HG03025 (cell line): ENCODE data around the gene S100A4.

ENCODE experiments used
- ATAC-seq: cut with Tn5 transposase; IDR thresholded peaks from one replicate; pipeline ENCODE4 v1.9.1; 2021; ENCODE audit warnings: mild to moderate bottlenecking, moderate library complexity; ENCODE audit not compliant: unreplicated experiment, low FRiP score

Gene S100A4

GRCh38 chr1:153548722-153549688 lies 3.4 kb upstream of the S100A4 start, which contains the start of gene S100A3:
S100A3 (minus strand) TSS chr1:153549258; CDS start chr1:153548485, 773 bp downstream.
- ATAC-seq, result no peak

- ATAC-seq, result no peak
These were observed 2.2 kb upstream of the S100A4 start for GRCh38 chr1:153547560-153548551.

DNA sequence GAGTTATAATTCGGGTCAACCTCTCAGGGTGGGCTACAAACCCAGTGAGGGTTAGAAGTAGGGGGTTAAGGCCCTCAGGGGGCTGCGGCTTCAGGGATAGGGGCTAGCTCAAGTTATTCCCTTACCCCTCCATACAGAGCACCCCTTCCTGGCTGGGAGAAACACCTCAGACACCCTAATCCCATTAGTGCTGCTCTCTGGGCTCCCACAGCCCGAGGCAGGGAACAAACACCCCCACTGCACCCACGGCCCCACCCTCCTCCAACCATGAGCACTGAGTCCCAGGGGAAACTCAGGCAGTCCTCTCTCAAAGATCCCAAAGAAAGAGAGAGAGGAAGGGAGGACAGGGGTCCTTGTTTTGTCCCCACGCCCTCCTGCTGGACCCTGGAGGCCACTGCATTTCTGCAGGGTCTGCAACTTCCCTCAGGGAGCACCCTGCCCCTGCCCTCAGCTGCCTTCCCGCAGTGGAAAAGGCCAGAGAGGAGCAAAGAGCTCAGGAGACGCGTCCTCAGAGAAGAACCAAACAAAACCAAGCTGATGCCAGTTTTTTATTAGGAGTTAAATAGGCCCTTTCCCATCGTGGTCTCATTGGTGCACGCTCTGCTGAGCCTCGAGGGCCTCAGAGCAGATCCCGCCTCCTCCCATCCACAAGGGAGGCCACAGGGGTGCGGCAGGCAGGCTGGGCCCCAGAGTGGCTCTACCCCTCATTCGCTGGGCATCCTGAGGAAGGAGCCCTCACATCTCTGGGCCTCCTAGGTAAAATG lies 1.4 kb upstream of the S100A4 start:
- no peak for ATAC-seq

DNA sequence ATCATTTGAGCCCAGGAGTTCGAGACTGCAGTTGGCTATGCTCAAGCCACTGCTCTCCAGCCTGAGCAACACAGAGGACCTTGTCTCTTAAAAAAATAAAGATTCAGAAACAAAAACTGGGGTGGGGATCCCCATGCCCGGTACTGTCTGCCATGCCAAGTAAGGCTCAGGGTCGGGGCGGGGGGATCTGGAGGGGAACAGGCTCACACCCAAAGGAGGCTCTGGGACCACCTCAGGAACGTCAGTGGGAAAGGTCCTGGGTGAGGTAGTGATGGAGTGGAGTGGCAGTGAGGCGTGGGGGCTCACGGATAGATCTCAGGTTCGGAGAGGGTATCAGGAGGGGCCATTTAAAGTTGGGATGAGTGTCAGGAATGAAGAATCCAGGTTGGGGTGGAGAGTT lies 765 bp upstream of the S100A4 start:
- ATAC-seq, result no peak

- no peak for ATAC-seq
These were observed 1.0 kb downstream of the S100A4 start for GRCh38 chr1:153544453-153545066.

DNA sequence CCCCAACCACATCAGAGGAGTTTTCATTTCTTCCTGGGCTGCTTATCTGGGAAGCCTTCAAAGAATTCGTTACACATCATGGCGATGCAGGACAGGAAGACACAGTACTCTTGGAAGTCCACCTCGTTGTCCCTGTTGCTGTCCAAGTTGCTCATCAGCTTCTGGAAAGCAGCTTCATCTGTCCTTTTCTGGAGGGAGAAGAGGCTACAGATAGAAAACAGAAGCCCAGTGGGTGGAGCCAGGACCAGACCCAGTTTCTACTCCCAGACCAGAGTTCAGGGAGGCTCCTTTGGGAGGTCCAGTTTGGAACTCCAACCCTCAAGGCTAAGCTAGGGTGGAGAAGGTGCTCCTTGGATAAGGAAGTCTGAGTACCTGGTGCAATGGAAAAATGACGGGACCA lies 1.9 kb downstream of the S100A4 start:
- no peak for ATAC-seq

DNA sequence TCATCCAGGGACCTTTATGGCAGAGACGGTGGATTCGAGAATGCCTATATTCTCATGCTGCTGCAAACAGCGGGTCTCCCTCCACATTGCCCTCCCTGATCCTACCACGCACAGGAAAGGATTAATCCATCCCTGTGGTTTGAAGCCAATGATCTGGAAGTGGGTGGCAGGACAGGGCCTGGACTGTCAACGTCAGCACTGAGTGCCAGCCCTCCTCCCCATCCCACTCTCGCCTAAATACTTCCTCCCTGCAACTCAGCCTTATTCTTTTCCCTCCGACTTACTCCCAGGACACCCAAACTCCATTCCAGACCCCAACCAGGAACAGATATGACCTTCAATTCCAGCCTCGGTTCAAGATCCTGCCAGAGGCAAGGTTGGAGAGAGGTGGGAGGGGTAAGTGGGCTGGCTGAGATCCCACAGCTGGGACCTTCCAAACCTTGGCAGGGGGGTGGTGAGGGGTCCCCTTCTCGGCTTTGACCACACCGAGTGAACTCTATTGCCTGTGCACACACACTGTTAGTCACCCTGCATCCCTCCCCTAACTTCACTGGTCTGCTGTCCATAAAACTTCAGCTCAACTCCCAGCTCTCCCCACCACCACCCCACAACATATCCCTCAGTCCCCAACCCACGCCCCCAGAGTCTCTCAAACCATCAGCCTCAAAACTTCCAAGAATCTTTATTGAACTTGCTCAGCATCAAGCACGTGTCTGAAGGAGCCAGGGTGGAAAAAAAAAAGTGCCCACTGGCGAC lies 2.5 kb downstream of the S100A4 start:
- no peak for ATAC-seq

GRCh38 chr1:153541641-153542590 lies 3.7 kb downstream of the S100A4 start:
- no peak for ATAC-seq

GRCh38 chr1:153540394-153541361 lies 4.9 kb downstream of the S100A4 start, which contains the start of gene S100A5:
S100A5 (minus strand) TSS chr1:153540934; CDS start chr1:153540191, 743 bp downstream.
- no peak for ATAC-seq

- no peak for ATAC-seq
These were observed 6.1 kb downstream of the S100A4 start for GRCh38 chr1:153539395-153540093.

- ATAC-seq, result no peak
These were observed 7.2 kb downstream of the S100A4 start for GRCh38 chr1:153538315-153538821.

- ATAC-seq, result no peak
These were observed 8.3 kb downstream of the S100A4 start for GRCh38 chr1:153537376-153537730.

DNA sequence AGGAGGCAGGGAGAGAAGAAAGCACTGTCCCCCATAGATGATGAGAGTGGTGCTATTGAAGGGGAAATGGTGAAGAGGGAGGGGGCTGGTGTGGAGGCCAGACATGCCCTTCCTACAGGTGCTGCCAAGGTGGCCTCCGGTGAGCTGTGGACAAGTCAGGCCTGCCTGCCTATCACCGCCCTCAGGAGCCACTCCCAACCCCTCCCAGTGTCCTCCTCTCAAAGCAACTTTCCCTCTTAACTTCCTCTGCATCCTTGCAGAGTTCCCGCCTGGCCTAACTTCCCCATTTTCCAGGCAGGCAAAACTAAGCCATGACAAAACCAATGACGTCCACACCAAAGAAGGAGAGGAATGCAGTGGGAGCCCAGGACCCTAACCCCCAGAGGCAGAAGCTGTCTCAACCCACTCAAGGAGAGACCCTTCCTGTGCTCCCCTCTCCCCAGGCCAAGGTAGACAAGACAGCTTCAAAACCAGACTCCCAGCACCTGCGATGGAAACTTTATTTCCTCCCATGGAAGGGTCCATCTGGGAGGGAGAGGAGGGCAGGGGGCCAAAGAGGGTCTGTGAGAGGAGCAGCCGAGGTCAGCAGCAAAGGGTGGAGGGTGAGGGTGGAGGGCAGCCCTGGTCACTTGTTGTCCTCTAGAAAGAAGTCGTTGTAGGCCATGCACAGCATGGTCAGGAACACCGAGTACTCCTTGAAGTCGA lies 8.8 kb downstream of the S100A4 start:
- no peak for ATAC-seq

- no peak for ATAC-seq
These were observed 9.5 kb downstream of the S100A4 start for GRCh38 chr1:153536012-153536670.
